Panc1 (cell line): Measurements from ENCODE around the gene FILIP1L.

ENCODE experiments used
- CTCF ChIP-seq: fragments of 450-650 bp; IDR thresholded peaks from 2 replicates; pipeline ENCODE4 v1.5.1; 2017; ENCODE audit warnings: mild to moderate bottlenecking
- POLR2AphosphoS5 ChIP-seq: IDR thresholded peaks from 2 replicates; pipeline ENCODE4 v1.6.1; 2012; ENCODE audit warnings: mild to moderate bottlenecking, low read depth, low read length, moderate library complexity
- SIN3A ChIP-seq: IDR thresholded peaks from 2 replicates; pipeline ENCODE4 v1.6.1; 2012; ENCODE audit warnings: low read depth, mild to moderate bottlenecking, low read length, moderate library complexity, borderline replicate concordance; ENCODE audit not compliant: insufficient read depth
- TCF7L2 ChIP-seq: IDR thresholded peaks from 2 replicates; pipeline ENCODE4 v1.6.1; 2011; ENCODE audit warnings: mild to moderate bottlenecking, low read depth, low read length, inconsistent platforms
- TF ChIP-seq, protein P1 (sequence below), 2 experiments: IDR thresholded peaks; 2 replicates each; pipeline ENCODE4 v1.6.1; 2011 to 2012; ENCODE audit warnings: low read depth in 2 of 2, control low read depth in 1 of 2, low read length in 1 of 2, mild to moderate bottlenecking in 1 of 2, moderate library complexity in 1 of 2; ENCODE audit not compliant: insufficient read depth in 1 of 2

DNA sequence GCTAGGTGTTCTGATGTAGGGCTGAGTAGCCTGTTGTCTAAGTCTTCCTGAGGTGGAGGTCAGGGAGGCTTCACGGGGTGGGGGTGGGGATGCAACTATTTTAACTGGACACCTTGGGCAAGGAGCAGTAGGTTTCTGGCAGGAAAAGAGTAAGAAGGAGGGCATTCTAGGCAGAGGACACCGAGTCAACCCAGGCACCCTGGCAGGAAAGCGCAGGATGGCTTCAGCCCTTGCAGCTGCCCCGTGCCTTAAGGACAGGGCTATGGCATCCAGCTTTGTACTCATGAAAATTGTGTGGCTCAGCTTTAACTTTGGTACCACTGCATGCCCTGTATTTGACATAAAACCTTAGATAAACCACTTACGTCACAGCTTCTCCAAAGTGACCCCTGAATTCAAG, 6.4 kb upstream of the FILIP1L start:
- TF ChIP-seq CTCF (no peak), POLR2AphosphoS5 (no peak), SIN3A (no peak), TCF7L2 (no peak)
- TF ChIP-seq, protein P1, sequence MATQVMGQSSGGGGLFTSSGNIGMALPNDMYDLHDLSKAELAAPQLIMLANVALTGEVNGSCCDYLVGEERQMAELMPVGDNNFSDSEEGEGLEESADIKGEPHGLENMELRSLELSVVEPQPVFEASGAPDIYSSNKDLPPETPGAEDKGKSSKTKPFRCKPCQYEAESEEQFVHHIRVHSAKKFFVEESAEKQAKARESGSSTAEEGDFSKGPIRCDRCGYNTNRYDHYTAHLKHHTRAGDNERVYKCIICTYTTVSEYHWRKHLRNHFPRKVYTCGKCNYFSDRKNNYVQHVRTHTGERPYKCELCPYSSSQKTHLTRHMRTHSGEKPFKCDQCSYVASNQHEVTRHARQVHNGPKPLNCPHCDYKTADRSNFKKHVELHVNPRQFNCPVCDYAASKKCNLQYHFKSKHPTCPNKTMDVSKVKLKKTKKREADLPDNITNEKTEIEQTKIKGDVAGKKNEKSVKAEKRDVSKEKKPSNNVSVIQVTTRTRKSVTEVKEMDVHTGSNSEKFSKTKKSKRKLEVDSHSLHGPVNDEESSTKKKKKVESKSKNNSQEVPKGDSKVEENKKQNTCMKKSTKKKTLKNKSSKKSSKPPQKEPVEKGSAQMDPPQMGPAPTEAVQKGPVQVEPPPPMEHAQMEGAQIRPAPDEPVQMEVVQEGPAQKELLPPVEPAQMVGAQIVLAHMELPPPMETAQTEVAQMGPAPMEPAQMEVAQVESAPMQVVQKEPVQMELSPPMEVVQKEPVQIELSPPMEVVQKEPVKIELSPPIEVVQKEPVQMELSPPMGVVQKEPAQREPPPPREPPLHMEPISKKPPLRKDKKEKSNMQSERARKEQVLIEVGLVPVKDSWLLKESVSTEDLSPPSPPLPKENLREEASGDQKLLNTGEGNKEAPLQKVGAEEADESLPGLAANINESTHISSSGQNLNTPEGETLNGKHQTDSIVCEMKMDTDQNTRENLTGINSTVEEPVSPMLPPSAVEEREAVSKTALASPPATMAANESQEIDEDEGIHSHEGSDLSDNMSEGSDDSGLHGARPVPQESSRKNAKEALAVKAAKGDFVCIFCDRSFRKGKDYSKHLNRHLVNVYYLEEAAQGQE (IDR thresholded peaks at IDR 0.05; ENCODE audit: insufficient read depth in 1 of 2, low read depth in 2 of 2, low read length in 1 of 2), result no peak
